Activated T-cell treated with anti-CD3 and anti-CD28 coated beads, Interleukin-2, amount 50 U/mL, for 24 hours (primary cell): ENCODE results near the gene NPB.
A peak's percentile ranks its signal among the peaks of the same experiment; 100 is the strongest.
"Not testable (repeated sequence)": the region's sequence is repeated elsewhere in the genome, so short reads cannot be mapped to it uniquely, and the experiment has no call there.

ENCODE experiments used
- DNase-seq: peaks from one replicate; pipeline ENCODE4 v3.0.0-alpha.2; 2020
- H3K27ac Mint-ChIP-seq: 2 replicates; pipeline ENCODE4 v1.8.0; 2020; ENCODE audit warnings: mild to moderate bottlenecking, mixed read lengths
- H3K27me3 Mint-ChIP-seq: 2 replicates; pipeline ENCODE4 v1.8.0; 2020; ENCODE audit warnings: mixed read lengths
- H3K36me3 Mint-ChIP-seq: 2 replicates; pipeline ENCODE4 v1.8.0; 2020; ENCODE audit warnings: low read depth, mixed read lengths
- H3K4me1 Mint-ChIP-seq: 2 replicates; pipeline ENCODE4 v1.8.0; 2020; ENCODE audit warnings: low read depth, mixed read lengths
- H3K4me3 Mint-ChIP-seq: 2 replicates; pipeline ENCODE4 v1.8.0; 2020; ENCODE audit warnings: mild to moderate bottlenecking, moderate library complexity, mixed read lengths
- H3K9me3 Mint-ChIP-seq: 2 replicates; pipeline ENCODE4 v1.8.0; 2020; ENCODE audit warnings: mixed read lengths

Gene NPB

GRCh38 chr17:81910840-81911276 is 8.8 kb downstream of the NPB start:
- Mint-ChIP-seq H3K9me3 (no peaks in the 10 kb centered on the region), H3K27me3 (no peaks in the 10 kb centered on the region), H3K36me3 (peaks cover 76% of the 10 kb centered on the region), H3K27ac (peak overlapping the region; percentile 84), H3K4me1 (peaks cover 20% of the 10 kb centered on the region), H3K4me3 (peak overlapping the region; percentile 84)
- DNase-seq: no peak

- Mint-ChIP-seq H3K4me3 (peak within 1 kb of the TSS; percentile 84), H3K9me3 (no peaks in the 10 kb centered on the region), H3K27me3 (no peaks in the 10 kb centered on the region), H3K27ac (peak within 1 kb of the TSS; percentile 84), H3K36me3 (peaks cover 76% of the 10 kb centered on the region), H3K4me1 (peaks cover 26% of the 10 kb centered on the region)
- DNase-seq: peak; percentile 92
These were observed 9.4 kb downstream of the NPB start, which contains the start of gene PCYT2 for GRCh38 chr17:81911277-81911961. TSS of gene PCYT2 (minus strand) at chr17:81911399. CDS start at chr17:81911355, 44 bp downstream.

- Mint-ChIP-seq H3K4me1 (peaks cover 31% of the 10 kb centered on the region), H3K9me3 (no peaks in the 10 kb centered on the region), H3K27me3 (no peaks in the 10 kb centered on the region), H3K27ac (peak overlapping the region; percentile 47), H3K36me3 (peaks cover 74% of the 10 kb centered on the region), H3K4me3 (peak overlapping the region; percentile 43)
- no peak for DNase-seq
These were observed 9.9 kb downstream of the NPB start for GRCh38 chr17:81911969-81912368.

GRCh38 chr17:81912441-81913309 is 10.6 kb downstream of the NPB start:
- H3K27ac Mint-ChIP-seq: no peak overlapping the region
- H3K27me3 Mint-ChIP-seq: no peaks in the 10 kb centered on the region
- no peak for DNase-seq
- peaks cover 37% of the 10 kb centered on the region for H3K4me1 Mint-ChIP-seq
- H3K36me3 Mint-ChIP-seq: peaks cover 77% of the 10 kb centered on the region
- H3K4me3 Mint-ChIP-seq: no peak overlapping the region
- H3K9me3 Mint-ChIP-seq: no peaks in the 10 kb centered on the region

- no peak for DNase-seq
- no peaks in the 10 kb centered on the region for H3K27me3 Mint-ChIP-seq
- no peak overlapping the region for H3K27ac Mint-ChIP-seq
- H3K36me3 Mint-ChIP-seq: peaks cover 71% of the 10 kb centered on the region
- no peaks in the 10 kb centered on the region for H3K9me3 Mint-ChIP-seq
- peaks cover 41% of the 10 kb centered on the region for H3K4me1 Mint-ChIP-seq
- H3K4me3 Mint-ChIP-seq: no peak overlapping the region
These were observed 11.5 kb downstream of the NPB start for GRCh38 chr17:81913394-81914102.

GRCh38 chr17:81914103-81914850 is 12.2 kb downstream of the NPB start:
- no peaks in the 10 kb centered on the region for H3K27me3 Mint-ChIP-seq
- H3K4me3 Mint-ChIP-seq: no peak overlapping the region
- no peak for DNase-seq
- no peak overlapping the region for H3K27ac Mint-ChIP-seq
- H3K9me3 Mint-ChIP-seq: no peaks in the 10 kb centered on the region
- H3K36me3 Mint-ChIP-seq: peaks cover 71% of the 10 kb centered on the region
- peaks cover 49% of the 10 kb centered on the region for H3K4me1 Mint-ChIP-seq

GRCh38 chr17:81915331-81915730 is 13.3 kb downstream of the NPB start:
- Mint-ChIP-seq H3K9me3 (no peaks in the 10 kb centered on the region), H3K36me3 (peaks cover 80% of the 10 kb centered on the region), H3K27me3 (no peaks in the 10 kb centered on the region), H3K4me3 (no peak overlapping the region), H3K27ac (peak overlapping the region; percentile 2), H3K4me1 (peaks cover 44% of the 10 kb centered on the region)
- DNase-seq: no peak

GRCh38 chr17:81916234-81917001 is 14.4 kb downstream of the NPB start:
- H3K36me3 Mint-ChIP-seq: peaks cover 88% of the 10 kb centered on the region
- H3K9me3 Mint-ChIP-seq: no peaks in the 10 kb centered on the region
- H3K27me3 Mint-ChIP-seq: no peaks in the 10 kb centered on the region
- peak overlapping the region; percentile 86 for H3K27ac Mint-ChIP-seq
- H3K4me3 Mint-ChIP-seq: peak overlapping the region; percentile 82
- peaks cover 42% of the 10 kb centered on the region for H3K4me1 Mint-ChIP-seq
- no peak for DNase-seq

GRCh38 chr17:81917565-81918332 is 15.7 kb downstream of the NPB start, which contains the start of gene SIRT7:
TSS of gene SIRT7 (minus strand) at chr17:81918176. CDS start at chr17:81918131, 45 bp downstream.
- peak within 1 kb of the TSS; percentile 87 for H3K27ac Mint-ChIP-seq
- H3K27me3 Mint-ChIP-seq: no peaks in the 10 kb centered on the region
- DNase-seq: peak; percentile 87
- peaks cover 40% of the 10 kb centered on the region for H3K4me1 Mint-ChIP-seq
- H3K36me3 Mint-ChIP-seq: peaks cover 84% of the 10 kb centered on the region
- H3K9me3 Mint-ChIP-seq: no peaks in the 10 kb centered on the region
- H3K4me3 Mint-ChIP-seq: peak within 1 kb of the TSS; percentile 82

GRCh38 chr17:81918333-81918669 is 16.3 kb downstream of the NPB start:
- peak overlapping the region; percentile 82 for H3K4me3 Mint-ChIP-seq
- H3K27ac Mint-ChIP-seq: peak overlapping the region; percentile 87
- H3K36me3 Mint-ChIP-seq: peaks cover 81% of the 10 kb centered on the region
- not testable (repeated sequence) for DNase-seq, H3K9me3 Mint-ChIP-seq, H3K27me3 Mint-ChIP-seq
- peaks cover 38% of the 10 kb centered on the region for H3K4me1 Mint-ChIP-seq

GRCh38 chr17:81918832-81919545 is 17.0 kb downstream of the NPB start:
- no peak for DNase-seq
- peaks cover 38% of the 10 kb centered on the region for H3K4me1 Mint-ChIP-seq
- no peaks in the 10 kb centered on the region for H3K27me3 Mint-ChIP-seq
- no peak overlapping the region for H3K4me3 Mint-ChIP-seq
- no peaks in the 10 kb centered on the region for H3K9me3 Mint-ChIP-seq
- peaks cover 74% of the 10 kb centered on the region for H3K36me3 Mint-ChIP-seq
- peak overlapping the region; percentile 87 for H3K27ac Mint-ChIP-seq
